ENCODE data around the gene MED16.

DNA sequence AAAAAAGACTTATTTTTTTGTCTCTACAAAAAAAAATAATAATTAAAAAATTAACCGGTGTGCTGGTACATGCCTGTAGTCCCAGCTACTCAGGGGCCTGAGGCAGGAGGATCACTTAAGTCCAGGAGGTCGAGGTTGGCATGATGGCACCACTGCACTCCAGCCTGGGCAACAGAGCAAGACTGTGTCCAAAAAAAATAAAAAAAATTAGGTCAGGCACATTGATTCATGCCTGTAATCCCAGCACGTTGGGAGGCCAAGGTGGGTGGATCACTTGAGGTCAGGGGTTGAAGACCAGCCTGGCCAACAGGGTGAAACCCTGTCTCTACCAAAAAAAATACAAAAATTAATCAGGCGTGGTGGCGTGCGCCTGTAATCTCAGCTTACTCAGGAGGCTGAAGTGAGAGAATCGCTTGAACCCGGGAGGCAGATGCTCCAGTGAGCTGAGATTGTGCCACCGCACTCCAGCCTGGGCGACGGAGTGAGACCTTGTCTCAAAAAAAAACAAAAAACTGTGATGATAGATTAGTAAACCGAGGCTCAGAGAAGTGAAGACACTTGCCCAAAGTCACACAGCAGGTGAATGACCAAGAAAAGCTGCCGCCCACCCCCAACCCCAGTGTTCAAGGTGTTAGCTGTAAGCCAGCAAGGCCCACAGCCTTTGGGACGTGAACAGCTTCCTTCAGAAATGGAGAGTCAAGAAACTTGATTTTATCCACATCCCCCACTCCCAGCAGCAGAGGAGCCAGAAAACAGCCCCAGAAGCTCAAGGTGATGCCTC lies 9.6 kb upstream of the MED16 start:
- TF ChIP-seq, protein P1, sequence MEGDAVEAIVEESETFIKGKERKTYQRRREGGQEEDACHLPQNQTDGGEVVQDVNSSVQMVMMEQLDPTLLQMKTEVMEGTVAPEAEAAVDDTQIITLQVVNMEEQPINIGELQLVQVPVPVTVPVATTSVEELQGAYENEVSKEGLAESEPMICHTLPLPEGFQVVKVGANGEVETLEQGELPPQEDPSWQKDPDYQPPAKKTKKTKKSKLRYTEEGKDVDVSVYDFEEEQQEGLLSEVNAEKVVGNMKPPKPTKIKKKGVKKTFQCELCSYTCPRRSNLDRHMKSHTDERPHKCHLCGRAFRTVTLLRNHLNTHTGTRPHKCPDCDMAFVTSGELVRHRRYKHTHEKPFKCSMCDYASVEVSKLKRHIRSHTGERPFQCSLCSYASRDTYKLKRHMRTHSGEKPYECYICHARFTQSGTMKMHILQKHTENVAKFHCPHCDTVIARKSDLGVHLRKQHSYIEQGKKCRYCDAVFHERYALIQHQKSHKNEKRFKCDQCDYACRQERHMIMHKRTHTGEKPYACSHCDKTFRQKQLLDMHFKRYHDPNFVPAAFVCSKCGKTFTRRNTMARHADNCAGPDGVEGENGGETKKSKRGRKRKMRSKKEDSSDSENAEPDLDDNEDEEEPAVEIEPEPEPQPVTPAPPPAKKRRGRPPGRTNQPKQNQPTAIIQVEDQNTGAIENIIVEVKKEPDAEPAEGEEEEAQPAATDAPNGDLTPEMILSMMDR (IDR thresholded peaks at IDR 0.05), result no peak
- TF ChIP-seq ZFX (IDR thresholded peaks at IDR 0.05; ENCODE audit: borderline replicate concordance), result no peak
